HCT116 (cell line): Measurements from ENCODE around the gene TMEM132C. TPM values are rescaled to one million over a fixed set of nuclear protein-coding genes. Genes with fewer than 3 reads are reported as not detected.

Experiments used
- ATAC-seq: fragments of 200-7000 bp; cut with Tn5 transposase; 2 replicates; pipeline ENCODE4 v1.9.1; 2020; ENCODE audit warnings: mild to moderate bottlenecking, moderate library complexity
- BruUV-seq: library from RNA; stranded (reverse); fragments of 400-500 nt; replicated peaks from 2 replicates; lab custom pipeline; 2021; lab: Mats Ljungman, UMichigan
- CTCF ChIA-PET: fragments of 300-600 bp; sonication (Branson Sonifier 250); formaldehyde crosslinking; loops from one replicate; lab custom pipeline; 2021; ENCODE audit warnings: antibody characterized with exemption; lab: Charles Lee
- POLR2A ChIA-PET: fragments of 300-600, 350-600 bp; sonication (Branson Sonifier 250); formaldehyde crosslinking; loops from one replicate; lab custom pipeline; 2021; ENCODE audit warnings: antibody characterized with exemption; lab: Charles Lee
- RAD21 ChIA-PET, 2 experiments: fragments of 300-600 bp; sonication (Branson Sonifier 250); formaldehyde crosslinking; loops; one replicate each; lab custom pipeline; 2023; ENCODE audit warnings: low total read pairs in 2 of 2; ENCODE audit not compliant: uncharacterized antibody in 2 of 2, unreplicated experiment in 2 of 2, low non-redundant PET in 1 of 2; lab: Charles Lee
- DNase-seq: peaks from one replicate; pipeline ENCODE4 v3.0.0-alpha.2; 2010; ENCODE audit warnings: low read depth, low spot score
- H2AFZ ChIP-seq: fragments of 200-600 bp; shearing (Covaris generic), sonication (generic); 2 replicates; pipeline ENCODE4 v1.6.1; 2017; ENCODE audit warnings: low read depth, mixed run types, mixed read lengths, antibody characterized with exemption, low read length; ENCODE audit not compliant: poor library complexity, severe bottlenecking
- H3K27ac ChIP-seq: 2 replicates; pipeline ENCODE4 v1.5.1; 2012; ENCODE audit warnings: low read depth, low read length
- H3K27me3 ChIP-seq: fragments of 200-600 bp; sonication (generic); 2 replicates; pipeline ENCODE4 v1.6.1; 2016; ENCODE audit warnings: mixed run types, low read length, mixed read lengths; ENCODE audit not compliant: insufficient read depth
- H3K36me3 ChIP-seq, 2 experiments: fragments of 200-500 bp in 1 of 2; fragments of 200-600 bp in 1 of 2; sonication (Bioruptor generic) in 1 of 2; sonication (generic) in 1 of 2; 2 replicates each; pipeline versions ENCODE4 v1.5.1 to v1.6.1; 2014 to 2016; ENCODE audit warnings: low read length in 2 of 2, inconsistent platforms in 1 of 2, mixed read lengths in 1 of 2, mixed run types in 1 of 2; ENCODE audit not compliant: insufficient read depth in 2 of 2, control insufficient read depth in 1 of 2
- H3K4me1 ChIP-seq, 2 experiments: fragments of 200-600 bp in 1 of 2; sonication (generic) in 1 of 2; 2 replicates each; pipeline versions ENCODE4 v1.5.1 to v1.6.1; 2012 to 2017; ENCODE audit warnings: low read length in 2 of 2, inconsistent platforms in 1 of 2, mild to moderate bottlenecking in 1 of 2, mixed read lengths in 1 of 2, mixed run types in 1 of 2, moderate library complexity in 1 of 2; ENCODE audit not compliant: insufficient read depth in 2 of 2, control insufficient read depth in 1 of 2
- H3K4me2 ChIP-seq: fragments of 200-600 bp; sonication (generic); 2 replicates; pipeline ENCODE4 v1.6.1; 2017; ENCODE audit warnings: mixed run types, low read length, mixed read lengths
- H3K4me3 ChIP-seq, 2 experiments: fragments of 200-600 bp in 1 of 2; sonication (generic) in 1 of 2; replicated peaks in 1 of 2; 2 replicates each; pipeline ENCODE4 v1.5.1; 2011 to 2016; ENCODE audit warnings: low read length in 2 of 2, control low read depth in 1 of 2, low read depth in 1 of 2, mild to moderate bottlenecking in 1 of 2, mixed read lengths in 1 of 2, mixed run types in 1 of 2
- H3K79me2 ChIP-seq: fragments of 200-600 bp; sonication (generic); 2 replicates; pipeline ENCODE4 v1.6.1; 2017; ENCODE audit warnings: mild to moderate bottlenecking, mixed run types, low read length, moderate library complexity, mixed read lengths; ENCODE audit not compliant: insufficient read depth
- H3K9ac ChIP-seq: fragments of 200-600 bp; sonication (generic); 2 replicates; pipeline ENCODE4 v1.6.1; 2016; ENCODE audit warnings: low read length, mixed read lengths
- H3K9me2 ChIP-seq: fragments of 200-600 bp; sonication (generic), shearing (Covaris generic); 2 replicates; pipeline ENCODE4 v1.6.1; 2017; ENCODE audit warnings: mixed run types, mild to moderate bottlenecking, moderate library complexity; ENCODE audit not compliant: insufficient read depth
- H3K9me3 ChIP-seq, 2 experiments: fragments of 200-500 bp in 1 of 2; fragments of 200-600 bp in 1 of 2; sonication (Bioruptor generic) in 1 of 2; sonication (generic) in 1 of 2; 2 replicates each; pipeline ENCODE4 v1.6.1; 2014 to 2017; ENCODE audit warnings: low read length in 2 of 2, mixed read lengths in 2 of 2, inconsistent platforms in 1 of 2, low read depth in 1 of 2, mild to moderate bottlenecking in 1 of 2, mixed run types in 1 of 2, moderate library complexity in 1 of 2; ENCODE audit not compliant: control insufficient read depth in 1 of 2, insufficient read depth in 1 of 2
- H4K20me1 ChIP-seq: fragments of 200-600 bp; sonication (generic), shearing (Covaris generic); 2 replicates; pipeline ENCODE4 v1.6.1; 2017; ENCODE audit warnings: mixed run types, mild to moderate bottlenecking, moderate library complexity; ENCODE audit not compliant: insufficient read depth
- CBX3 ChIP-seq: IDR thresholded peaks from 2 replicates; pipeline ENCODE4 v1.6.1; 2012; ENCODE audit warnings: low read depth
- CTCF ChIP-seq, 3 experiments: fragments of 200-600 bp in 1 of 3; sonication (generic) in 1 of 3; IDR thresholded peaks in 2 of 3; conservative IDR thresholded peaks in 1 of 3; 2 replicates each; pipeline ENCODE4 v1.5.1; 2012 to 2017; ENCODE audit warnings: low read depth in 2 of 3, low read length in 2 of 3, antibody characterized with exemption in 1 of 3, borderline replicate concordance in 1 of 3, control low read depth in 1 of 3, mild to moderate bottlenecking in 1 of 3, mixed read lengths in 1 of 3, mixed run types in 1 of 3, moderate library complexity in 1 of 3; ENCODE audit not compliant: insufficient read depth in 1 of 3
- EGR1 ChIP-seq: IDR thresholded peaks from 2 replicates; pipeline ENCODE4 v1.6.1; 2012; ENCODE audit warnings: low read depth
- ELF1 ChIP-seq: IDR thresholded peaks from 2 replicates; pipeline ENCODE4 v1.6.1; 2012; ENCODE audit warnings: low read depth, borderline replicate concordance
- EZH2 ChIP-seq: fragments of 200-600 bp; sonication (generic); IDR thresholded peaks from 2 replicates; pipeline ENCODE4 v1.6.1; 2017; ENCODE audit warnings: antibody characterized with exemption, mixed run types
- EZH2phosphoT487 ChIP-seq: fragments of 200-600 bp; IDR thresholded peaks from 2 replicates; pipeline ENCODE4 v1.6.1; 2018; ENCODE audit warnings: antibody characterized with exemption, borderline replicate concordance
- FOSL1 ChIP-seq: IDR thresholded peaks from 2 replicates; pipeline ENCODE4 v1.6.1; 2012; ENCODE audit warnings: low read depth
- JUND ChIP-seq: IDR thresholded peaks from 2 replicates; pipeline ENCODE4 v1.6.1; 2012
- POLR2A ChIP-seq: IDR thresholded peaks from 2 replicates; pipeline ENCODE4 v1.7.0; 2011; ENCODE audit warnings: borderline replicate concordance; ENCODE audit not compliant: insufficient read depth, insufficient read length; ENCODE audit errors: extremely low read depth
- SIN3A ChIP-seq: IDR thresholded peaks from 2 replicates; pipeline ENCODE4 v1.6.1; 2012; ENCODE audit warnings: low read depth
- SP1 ChIP-seq: IDR thresholded peaks from 2 replicates; pipeline ENCODE4 v1.6.1; 2012; ENCODE audit warnings: low read depth
- TCF7L2 ChIP-seq: IDR thresholded peaks from 2 replicates; pipeline ENCODE4 v1.7.0; 2011; ENCODE audit warnings: borderline replicate concordance, inconsistent platforms; ENCODE audit not compliant: insufficient read depth, insufficient read length; ENCODE audit errors: extremely low read depth
- ZFX ChIP-seq: fragments of 450-650 bp; IDR thresholded peaks from 2 replicates; pipeline ENCODE4 v1.6.1; 2017
- ZNF274 ChIP-seq: fragments of 200-500 bp; sonication (Bioruptor generic); IDR thresholded peaks from 2 replicates; pipeline ENCODE4 v1.6.1; 2014; ENCODE audit warnings: mild to moderate bottlenecking, low read depth, low read length, inconsistent platforms
- intact Hi-C: fragments of 100-400 bp; cut with micrococcal nuclease; formaldehyde crosslinking; loops from 2 replicates; pipeline ENCODE4 v1.10.0; 2022
- total RNA-seq: library from RNA; stranded (reverse); gene quantifications from one replicate; pipeline ENCODE4 v1.2.1, GENCODE V29; 2021; ENCODE audit not compliant: unreplicated experiment
- TF ChIP-seq, protein P1 (sequence below): IDR thresholded peaks from 2 replicates; pipeline ENCODE4 v1.6.1; 2012; ENCODE audit warnings: low read depth
- TF ChIP-seq, protein P2 (sequence below): IDR thresholded peaks from 2 replicates; pipeline ENCODE4 v1.6.1; 2012
- TF ChIP-seq, protein P3 (sequence below): IDR thresholded peaks from 2 replicates; pipeline ENCODE4 v1.6.1; 2011; ENCODE audit warnings: mild to moderate bottlenecking, low read length, moderate library complexity; ENCODE audit not compliant: insufficient replicate concordance; ENCODE audit errors: extremely low read depth

TMEM132C gene
- total RNA-seq, 1 experiment from 2014 or later: not detected

DNA sequence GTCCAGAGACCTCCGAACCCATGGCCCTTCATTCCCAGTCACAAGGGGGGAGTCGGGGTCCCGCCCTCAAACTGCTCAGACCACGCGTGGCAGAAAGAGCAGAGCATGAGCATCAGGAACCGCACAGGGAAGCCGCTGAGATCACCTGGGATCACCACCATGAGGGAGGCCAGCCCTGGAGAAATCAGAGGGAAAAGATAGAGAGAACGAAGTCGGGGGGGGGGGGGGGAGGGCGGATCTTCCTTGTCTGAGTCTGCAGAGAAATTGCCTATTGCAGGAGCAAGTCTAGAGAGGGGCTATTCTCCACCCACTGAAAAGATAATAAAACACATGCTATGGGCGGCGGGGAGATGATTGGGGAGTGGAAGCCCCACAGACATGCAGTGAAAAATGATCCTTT lies 884 bp upstream of the TMEM132C start (continued):
- TF ChIP-seq, protein P1, sequence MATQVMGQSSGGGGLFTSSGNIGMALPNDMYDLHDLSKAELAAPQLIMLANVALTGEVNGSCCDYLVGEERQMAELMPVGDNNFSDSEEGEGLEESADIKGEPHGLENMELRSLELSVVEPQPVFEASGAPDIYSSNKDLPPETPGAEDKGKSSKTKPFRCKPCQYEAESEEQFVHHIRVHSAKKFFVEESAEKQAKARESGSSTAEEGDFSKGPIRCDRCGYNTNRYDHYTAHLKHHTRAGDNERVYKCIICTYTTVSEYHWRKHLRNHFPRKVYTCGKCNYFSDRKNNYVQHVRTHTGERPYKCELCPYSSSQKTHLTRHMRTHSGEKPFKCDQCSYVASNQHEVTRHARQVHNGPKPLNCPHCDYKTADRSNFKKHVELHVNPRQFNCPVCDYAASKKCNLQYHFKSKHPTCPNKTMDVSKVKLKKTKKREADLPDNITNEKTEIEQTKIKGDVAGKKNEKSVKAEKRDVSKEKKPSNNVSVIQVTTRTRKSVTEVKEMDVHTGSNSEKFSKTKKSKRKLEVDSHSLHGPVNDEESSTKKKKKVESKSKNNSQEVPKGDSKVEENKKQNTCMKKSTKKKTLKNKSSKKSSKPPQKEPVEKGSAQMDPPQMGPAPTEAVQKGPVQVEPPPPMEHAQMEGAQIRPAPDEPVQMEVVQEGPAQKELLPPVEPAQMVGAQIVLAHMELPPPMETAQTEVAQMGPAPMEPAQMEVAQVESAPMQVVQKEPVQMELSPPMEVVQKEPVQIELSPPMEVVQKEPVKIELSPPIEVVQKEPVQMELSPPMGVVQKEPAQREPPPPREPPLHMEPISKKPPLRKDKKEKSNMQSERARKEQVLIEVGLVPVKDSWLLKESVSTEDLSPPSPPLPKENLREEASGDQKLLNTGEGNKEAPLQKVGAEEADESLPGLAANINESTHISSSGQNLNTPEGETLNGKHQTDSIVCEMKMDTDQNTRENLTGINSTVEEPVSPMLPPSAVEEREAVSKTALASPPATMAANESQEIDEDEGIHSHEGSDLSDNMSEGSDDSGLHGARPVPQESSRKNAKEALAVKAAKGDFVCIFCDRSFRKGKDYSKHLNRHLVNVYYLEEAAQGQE: no peak
- TF ChIP-seq ELF1: no peak
- TF ChIP-seq JUND: no peak

DNA sequence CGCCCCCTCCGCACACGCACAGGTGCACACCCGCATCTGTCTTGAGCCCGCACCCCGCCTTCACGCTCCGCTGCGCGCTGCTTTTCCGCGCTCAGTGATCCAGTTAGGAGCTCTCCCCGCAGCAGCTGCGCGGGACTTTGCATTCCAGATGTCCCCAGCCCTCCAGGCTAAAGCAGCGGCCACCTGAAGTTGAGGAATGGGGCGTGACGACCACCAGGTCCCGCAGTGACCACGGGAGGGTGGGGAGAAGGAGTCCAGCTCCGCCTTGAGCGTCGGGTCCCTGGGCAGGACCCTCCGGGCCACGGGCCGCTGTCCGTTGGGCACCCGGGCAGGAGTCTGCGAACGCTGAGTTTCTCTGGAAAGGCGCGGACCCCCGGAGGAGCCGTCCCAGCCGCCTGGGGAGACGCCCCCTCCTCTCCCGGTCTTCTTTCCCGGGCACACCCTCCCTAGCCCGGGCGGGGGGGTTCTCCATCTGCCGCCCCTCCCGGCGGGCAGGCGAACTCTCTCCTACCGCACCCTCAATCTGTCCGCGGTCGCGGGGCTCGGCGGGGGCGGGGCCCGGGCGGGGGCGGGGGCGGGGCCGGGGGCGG lies 334 bp upstream of the TMEM132C start:
- Histone ChIP-seq H3K4me1 (no peaks in the 10 kb centered on the region), H3K27ac (no peak overlapping the region), H2AFZ (no peak overlapping the region), H3K9me3 (peaks cover 6 to 25% of the 10 kb centered on the region in 2 experiments; a peak in 2 of 4 replicates), H3K36me3 (no peaks in the 10 kb centered on the region), H3K4me3 (no peak overlapping the region), H3K4me2 (no peak overlapping the region), H3K9me2 (no peaks in the 10 kb centered on the region), H3K79me2 (no peaks in the 10 kb centered on the region), H3K9ac (no peak overlapping the region), H4K20me1 (no peaks in the 10 kb centered on the region), H3K27me3 (no peaks in the 10 kb centered on the region)
- DNase-seq (no peak), ATAC-seq (no peak)
- ChIA-PET RAD21 (no interaction called here), POLR2A (no interaction called here), CTCF (no interaction called here)
- intact Hi-C loops: no loop called here
- BruUV-seq: no TSS peak
- TF ChIP-seq EZH2phosphoT487 (no peak), SP1 (no peak), EGR1 (no peak), TCF7L2 (no peak), EZH2 (no peak), CBX3 (no peak), CTCF (IDR thresholded peaks at IDR 0.05 in 2 of 3, conservative IDR thresholded peaks at IDR 0.05 in 1 of 3; ENCODE audit: borderline replicate concordance in 1 of 3, insufficient read depth in 1 of 3, low read depth in 2 of 3, low read length in 2 of 3) (no peak), ZNF274 (no peak), JUND (no peak), POLR2A (no peak), SIN3A (no peak), ZFX (no peak), FOSL1 (no peak)
- TF ChIP-seq, protein P2, sequence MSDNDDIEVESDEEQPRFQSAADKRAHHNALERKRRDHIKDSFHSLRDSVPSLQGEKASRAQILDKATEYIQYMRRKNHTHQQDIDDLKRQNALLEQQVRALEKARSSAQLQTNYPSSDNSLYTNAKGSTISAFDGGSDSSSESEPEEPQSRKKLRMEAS: no peak
- TF ChIP-seq, protein P3, sequence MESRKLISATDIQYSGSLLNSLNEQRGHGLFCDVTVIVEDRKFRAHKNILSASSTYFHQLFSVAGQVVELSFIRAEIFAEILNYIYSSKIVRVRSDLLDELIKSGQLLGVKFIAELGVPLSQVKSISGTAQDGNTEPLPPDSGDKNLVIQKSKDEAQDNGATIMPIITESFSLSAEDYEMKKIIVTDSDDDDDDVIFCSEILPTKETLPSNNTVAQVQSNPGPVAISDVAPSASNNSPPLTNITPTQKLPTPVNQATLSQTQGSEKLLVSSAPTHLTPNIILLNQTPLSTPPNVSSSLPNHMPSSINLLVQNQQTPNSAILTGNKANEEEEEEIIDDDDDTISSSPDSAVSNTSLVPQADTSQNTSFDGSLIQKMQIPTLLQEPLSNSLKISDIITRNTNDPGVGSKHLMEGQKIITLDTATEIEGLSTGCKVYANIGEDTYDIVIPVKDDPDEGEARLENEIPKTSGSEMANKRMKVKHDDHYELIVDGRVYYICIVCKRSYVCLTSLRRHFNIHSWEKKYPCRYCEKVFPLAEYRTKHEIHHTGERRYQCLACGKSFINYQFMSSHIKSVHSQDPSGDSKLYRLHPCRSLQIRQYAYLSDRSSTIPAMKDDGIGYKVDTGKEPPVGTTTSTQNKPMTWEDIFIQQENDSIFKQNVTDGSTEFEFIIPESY: no peak
